NB4 (cell line): Measurements from ENCODE around the gene CALN1.

Source experiments
- MYC ChIP-seq: IDR thresholded peaks from 2 replicates; pipeline ENCODE4 v1.6.1; 2011; ENCODE audit warnings: low read depth, low read length
- TF ChIP-seq, protein P1 (sequence below): IDR thresholded peaks from one replicate; pipeline ENCODE4 v1.5.1; 2012; ENCODE audit warnings: low read depth, low read length

DNA sequence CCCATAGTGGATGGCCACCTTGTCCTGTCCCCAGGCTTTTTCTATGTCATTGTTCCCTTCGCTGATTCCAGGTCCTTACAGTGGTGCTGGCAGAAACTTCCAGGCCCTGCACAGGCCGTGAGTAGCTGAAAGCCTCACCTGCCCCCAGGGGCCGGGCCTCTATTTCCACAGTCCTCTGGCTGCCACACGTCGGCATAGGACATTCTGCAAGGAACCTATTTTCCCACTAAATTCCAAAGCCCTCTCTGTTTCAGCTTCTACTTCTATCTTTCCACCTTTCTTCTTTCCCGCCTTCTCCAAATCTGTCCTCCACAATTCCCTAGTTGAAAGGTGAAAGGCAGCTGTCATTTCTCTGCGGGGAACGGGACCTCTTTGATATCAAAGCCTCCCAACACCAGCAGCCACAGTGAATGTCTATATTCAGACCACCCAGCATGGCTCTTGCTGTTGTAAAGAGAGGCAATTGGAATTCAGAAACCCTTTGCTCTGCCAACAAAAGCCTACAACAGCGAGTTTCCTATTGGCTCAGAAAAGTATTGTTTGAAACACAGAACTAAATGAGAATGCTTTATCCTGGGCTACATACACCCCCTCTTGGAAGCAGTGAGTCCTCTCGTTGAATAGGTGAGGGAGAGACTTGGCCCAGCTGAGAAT, 672.5 kb downstream of the CALN1 start:
- TF ChIP-seq, protein P1, sequence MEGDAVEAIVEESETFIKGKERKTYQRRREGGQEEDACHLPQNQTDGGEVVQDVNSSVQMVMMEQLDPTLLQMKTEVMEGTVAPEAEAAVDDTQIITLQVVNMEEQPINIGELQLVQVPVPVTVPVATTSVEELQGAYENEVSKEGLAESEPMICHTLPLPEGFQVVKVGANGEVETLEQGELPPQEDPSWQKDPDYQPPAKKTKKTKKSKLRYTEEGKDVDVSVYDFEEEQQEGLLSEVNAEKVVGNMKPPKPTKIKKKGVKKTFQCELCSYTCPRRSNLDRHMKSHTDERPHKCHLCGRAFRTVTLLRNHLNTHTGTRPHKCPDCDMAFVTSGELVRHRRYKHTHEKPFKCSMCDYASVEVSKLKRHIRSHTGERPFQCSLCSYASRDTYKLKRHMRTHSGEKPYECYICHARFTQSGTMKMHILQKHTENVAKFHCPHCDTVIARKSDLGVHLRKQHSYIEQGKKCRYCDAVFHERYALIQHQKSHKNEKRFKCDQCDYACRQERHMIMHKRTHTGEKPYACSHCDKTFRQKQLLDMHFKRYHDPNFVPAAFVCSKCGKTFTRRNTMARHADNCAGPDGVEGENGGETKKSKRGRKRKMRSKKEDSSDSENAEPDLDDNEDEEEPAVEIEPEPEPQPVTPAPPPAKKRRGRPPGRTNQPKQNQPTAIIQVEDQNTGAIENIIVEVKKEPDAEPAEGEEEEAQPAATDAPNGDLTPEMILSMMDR = no peak
- TF ChIP-seq MYC = no peak
